HG03469 (cell line): ENCODE results near the gene KDM1B.
"Not testable (repeated sequence)": the region's sequence is repeated elsewhere in the genome, so short reads cannot be mapped to it uniquely, and the experiment has no call there.

Experiments used
- ATAC-seq: cut with Tn5 transposase; IDR thresholded peaks from one replicate; pipeline ENCODE4 v1.9.1; 2021; ENCODE audit warnings: mild to moderate bottlenecking, moderate library complexity, moderate number of reproducible peaks; ENCODE audit not compliant: unreplicated experiment

The KDM1B gene

GRCh38 chr6:18148304-18149025 lies 6.8 kb upstream of the KDM1B start:
- no peak for ATAC-seq

DNA sequence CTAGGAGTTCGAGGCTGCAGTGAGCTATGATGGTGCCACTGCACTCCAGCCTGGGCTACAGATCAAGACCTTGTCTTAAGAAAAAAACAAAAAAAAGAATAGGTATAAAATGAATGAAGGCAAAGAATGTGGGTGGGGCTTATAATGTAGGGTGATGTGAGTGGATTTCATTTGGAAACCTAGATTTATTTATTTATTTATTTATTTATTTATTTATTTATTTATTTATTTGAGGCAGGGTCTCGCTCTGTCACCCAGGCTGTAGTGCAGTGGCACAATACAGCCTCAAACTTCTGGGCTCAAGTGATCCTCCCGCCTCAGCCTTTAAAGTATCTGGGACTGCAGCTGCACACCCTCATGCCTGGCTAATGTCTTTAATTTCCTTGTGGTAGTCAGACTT lies 3.8 kb upstream of the KDM1B start:
- ATAC-seq = not testable (repeated sequence)

DNA sequence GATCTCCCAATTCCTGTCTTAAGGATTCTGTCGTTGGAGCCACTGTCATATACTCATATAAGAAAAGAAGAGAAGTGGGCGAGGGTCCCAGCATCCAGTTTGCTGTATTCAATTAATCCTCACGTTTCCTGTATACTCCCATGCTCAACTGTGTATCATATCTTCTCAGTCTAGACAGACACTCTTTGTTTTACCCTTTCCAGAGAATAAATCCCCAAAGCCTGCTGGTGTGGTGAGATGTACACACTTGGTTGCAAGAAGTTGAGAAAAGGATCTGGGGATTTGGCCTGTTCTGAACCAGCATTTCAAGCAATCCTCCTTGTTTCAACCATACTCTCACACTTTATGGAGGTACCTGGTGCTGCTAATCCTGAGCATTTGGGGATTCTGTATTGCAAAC lies 3.4 kb upstream of the KDM1B start:
- ATAC-seq = no peak

DNA sequence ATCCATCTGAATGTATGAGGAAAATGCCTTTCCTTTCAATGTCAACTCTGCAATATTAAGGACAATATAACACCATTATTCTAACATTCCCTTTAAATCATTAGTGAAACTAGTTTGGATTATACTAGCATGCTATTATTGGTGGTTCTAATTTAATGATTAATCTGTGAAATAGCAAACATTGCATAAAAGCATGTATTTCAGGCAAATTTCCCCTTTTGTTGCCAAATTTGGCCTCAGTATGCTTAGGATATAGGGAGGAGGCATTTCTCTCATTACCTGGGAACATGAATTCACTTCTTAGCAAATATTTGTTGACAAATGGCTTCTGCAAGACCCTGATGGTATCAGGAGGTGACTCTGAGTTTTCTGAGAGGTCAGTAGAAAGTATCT lies 1.9 kb upstream of the KDM1B start:
- ATAC-seq = no peak

DNA sequence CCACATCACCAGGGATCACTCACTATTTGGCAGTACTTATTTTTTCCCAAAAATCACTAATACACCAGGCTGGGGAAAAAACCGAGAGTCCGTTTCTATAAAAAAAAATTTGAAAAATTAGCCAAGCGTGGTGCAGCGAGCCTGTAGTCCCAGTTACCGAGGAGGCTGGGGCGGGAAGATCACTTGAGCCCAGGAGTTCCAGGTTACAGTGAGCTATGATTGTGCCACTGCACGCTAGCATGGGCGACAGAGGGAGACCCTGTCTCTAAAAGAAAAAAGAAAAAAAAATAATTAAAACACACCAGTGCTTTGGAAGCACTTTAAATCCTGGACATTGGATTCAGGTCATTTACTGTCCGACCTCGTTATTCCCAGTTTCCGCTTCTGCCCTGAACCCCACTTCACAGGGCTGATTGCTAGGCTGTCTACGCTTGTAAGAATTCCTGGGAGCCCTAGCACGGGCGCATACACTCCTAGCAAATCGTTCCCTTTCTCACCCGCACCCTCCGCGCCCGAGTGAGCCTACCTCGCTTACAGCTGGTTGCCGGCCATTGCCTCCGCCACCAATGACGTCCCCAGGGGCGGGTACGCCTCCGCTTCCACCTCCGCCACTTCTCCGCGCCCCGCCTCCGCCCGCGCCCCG lies 594 bp upstream of the KDM1B start, which contains the start of gene TPMT:
TPMT (minus strand) TSS at position 571 of the 643 bp plus-strand sequence. CDS start 5,950 bp downstream, outside the sequence.
- peak; percentile 26 for ATAC-seq

- peak; percentile 25 for ATAC-seq
Measured at GRCh38 chr6:18155864-18156421, 721 bp downstream of the KDM1B start.

- no peak for ATAC-seq
Measured at GRCh38 chr6:18160911-18161310, 5.7 kb downstream of the KDM1B start.

GRCh38 chr6:18161431-18161830 lies 6.2 kb downstream of the KDM1B start:
- no peak for ATAC-seq

- ATAC-seq = no peak
Measured at GRCh38 chr6:18162401-18162800, 7.2 kb downstream of the KDM1B start.

DNA sequence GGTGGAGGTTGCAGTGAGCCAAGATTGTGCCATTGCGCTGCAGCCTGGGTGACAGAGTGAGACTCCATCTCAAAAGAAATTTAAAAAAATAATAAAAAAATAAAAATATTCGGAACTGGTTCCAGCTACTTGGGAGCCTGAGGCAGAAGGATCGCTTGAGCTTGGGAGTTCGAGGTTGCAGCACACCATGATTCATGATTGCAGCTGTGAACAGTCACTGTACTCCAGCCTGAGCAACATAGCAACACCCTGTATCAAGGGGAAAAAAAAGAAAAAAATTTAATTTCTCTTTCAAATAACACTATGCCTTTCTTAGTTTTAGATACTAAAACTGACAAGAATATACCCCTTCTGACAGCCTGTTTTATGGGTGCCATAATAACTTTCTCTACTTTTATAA lies 10.5 kb downstream of the KDM1B start:
- ATAC-seq = no peak

DNA sequence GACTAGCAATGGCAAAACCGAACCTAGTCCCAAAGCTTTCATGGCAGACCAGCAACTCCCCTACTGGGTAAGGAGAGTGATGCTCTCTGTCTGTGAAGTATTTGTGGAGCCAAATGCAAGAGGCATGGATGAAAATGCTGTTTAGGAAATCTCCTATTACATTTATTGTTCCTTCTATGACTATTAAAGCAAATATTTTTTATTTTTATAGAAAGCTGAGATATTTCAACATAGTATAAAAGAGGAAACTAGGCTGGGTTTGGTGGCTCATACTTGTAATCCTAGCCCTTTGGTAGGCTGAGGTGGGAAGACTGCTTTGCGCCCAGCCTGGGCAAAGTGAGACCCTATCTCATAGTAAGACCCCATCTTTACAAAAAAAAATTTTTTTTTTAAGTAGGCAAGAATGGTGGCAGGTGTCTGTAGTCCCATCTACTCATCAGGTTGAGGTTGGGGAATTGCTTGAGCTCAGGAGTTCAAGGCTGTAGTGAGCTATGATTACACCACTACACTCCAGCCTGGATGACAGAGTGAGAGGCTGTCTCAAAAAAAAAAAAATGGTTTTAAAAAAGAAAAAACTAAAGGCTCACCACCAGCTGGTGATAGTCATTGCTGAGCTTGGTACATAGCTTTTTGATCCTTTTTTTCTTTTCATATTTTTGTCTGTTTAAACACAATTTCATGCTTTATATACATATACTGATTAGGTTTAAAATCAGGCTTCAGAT lies 11.3 kb downstream of the KDM1B start:
- no peak for ATAC-seq

DNA sequence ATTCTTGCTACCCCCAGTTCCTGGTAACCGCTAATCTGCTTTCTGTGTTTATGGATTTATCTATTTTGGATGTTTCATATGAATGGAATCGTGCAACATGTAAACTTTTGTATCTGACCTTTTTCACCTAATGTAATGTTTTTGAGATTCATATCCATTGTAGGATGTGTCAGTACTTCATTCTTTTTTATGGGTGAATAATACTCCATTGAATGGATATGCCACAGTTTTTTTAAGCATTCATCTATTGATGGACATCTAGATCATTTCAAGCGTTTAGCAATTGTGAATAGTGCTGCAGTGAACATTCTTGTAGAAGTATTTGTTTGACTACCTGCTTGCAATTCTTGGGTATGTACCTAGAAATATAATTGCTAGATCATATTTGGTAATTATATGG lies 13.0 kb downstream of the KDM1B start:
- ATAC-seq = no peak

GRCh38 chr6:18171871-18172270 lies 16.6 kb downstream of the KDM1B start:
- no peak for ATAC-seq

GRCh38 chr6:18176198-18176597 lies 21.0 kb downstream of the KDM1B start:
- not testable (repeated sequence) for ATAC-seq

- ATAC-seq = no peak
Measured at GRCh38 chr6:18177286-18177965, 22.2 kb downstream of the KDM1B start.

- ATAC-seq = no peak
Measured at GRCh38 chr6:18178960-18179615, 23.9 kb downstream of the KDM1B start.

DNA sequence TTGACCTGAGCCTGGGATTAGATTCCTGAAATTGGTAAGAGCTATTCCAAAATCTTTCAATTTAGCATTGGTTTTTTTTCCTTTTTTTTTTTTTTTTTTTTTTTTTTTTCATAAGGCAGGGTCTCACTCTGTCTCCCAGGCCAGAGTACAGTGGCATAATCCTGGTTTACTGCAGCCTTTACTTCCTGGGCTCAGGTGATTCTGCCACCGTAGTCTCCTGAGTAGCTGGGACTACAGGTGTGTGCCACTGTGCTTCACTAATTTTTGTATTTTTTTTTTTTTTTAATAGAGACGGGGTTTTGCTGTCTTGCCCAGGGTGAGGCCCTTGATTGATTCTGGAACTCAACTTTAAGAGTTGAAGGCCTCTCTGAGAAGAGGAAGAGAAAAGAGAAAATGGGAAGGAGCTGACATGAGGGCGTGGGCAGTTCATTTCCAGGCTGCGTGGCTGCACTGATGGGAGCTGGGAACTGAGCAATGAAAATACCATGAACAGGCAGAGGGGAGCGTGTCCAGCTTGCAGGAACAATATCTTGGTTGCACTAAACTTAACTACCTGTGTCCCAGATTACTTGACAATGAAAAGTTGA lies 24.6 kb downstream of the KDM1B start:
- ATAC-seq = no peak

DNA sequence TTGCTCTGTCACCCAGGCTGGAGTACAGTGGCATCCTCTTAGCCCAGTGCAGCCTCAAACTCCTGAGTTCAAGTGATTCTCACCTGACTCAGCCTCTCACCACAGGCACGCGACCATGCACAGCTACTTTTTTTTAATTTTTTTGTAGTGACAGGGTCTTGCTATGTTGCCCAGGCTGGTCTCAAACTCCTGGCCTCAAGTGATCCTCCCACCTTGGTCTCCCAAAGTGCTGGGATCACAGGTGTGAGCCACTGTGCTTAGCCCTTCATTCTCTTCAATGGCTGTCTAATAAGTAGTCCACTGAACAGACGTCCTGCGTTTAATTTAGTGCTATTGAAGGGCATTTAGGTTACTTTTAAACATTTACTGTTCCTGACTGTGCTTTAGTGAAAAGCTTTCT lies 27.3 kb downstream of the KDM1B start:
- ATAC-seq = no peak

GRCh38 chr6:18183766-18184165 lies 28.5 kb downstream of the KDM1B start:
- no peak for ATAC-seq

- no peak for ATAC-seq
Measured at GRCh38 chr6:18185624-18186023, 30.4 kb downstream of the KDM1B start.
